ENCODE data around the gene SUN5.
"Not testable (repeated sequence)": the region's sequence is repeated elsewhere in the genome, so short reads cannot be mapped to it uniquely, and the experiment has no call there.

Gene SUN5, protein sequence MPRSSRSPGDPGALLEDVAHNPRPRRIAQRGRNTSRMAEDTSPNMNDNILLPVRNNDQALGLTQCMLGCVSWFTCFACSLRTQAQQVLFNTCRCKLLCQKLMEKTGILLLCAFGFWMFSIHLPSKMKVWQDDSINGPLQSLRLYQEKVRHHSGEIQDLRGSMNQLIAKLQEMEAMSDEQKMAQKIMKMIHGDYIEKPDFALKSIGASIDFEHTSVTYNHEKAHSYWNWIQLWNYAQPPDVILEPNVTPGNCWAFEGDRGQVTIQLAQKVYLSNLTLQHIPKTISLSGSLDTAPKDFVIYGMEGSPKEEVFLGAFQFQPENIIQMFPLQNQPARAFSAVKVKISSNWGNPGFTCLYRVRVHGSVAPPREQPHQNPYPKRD

DNA sequence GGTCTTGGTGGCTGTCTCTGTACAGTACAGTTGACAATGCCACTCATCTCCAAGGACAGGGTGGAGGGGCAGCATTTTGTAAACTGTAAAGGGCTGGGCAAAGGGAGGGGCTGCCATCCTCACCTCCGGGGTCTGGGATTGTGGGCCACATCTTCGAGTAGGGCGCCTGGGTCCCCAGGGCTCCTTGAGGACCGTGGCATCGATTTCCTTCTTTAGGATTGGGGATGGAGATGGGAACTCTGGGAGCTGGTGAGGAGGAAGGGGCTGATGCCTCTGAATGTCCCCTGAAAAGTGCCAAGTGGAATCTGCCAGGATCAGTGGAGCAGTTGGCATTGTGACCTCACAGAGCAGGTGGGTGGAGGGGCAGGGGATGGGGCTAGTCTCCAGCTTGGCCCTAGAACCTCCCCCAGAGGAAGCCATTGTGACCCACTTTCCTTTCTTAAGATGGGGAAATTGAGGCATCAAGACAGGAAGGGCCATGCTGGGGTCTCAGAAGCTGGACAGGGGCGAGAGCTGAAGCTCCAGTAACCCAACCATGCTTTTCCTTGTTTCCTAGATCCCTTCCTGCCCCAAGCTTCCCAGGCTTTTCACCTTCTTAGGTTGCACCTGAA, at the start of gene SUN5:
Gene SUN5 (minus strand): TSS at position 293 of the 611 bp plus-strand sequence. CDS start 93 bp downstream, at position 200.
- DNase-seq (ENCODE audit: low read depth in 2 of 2): no peak

DNA sequence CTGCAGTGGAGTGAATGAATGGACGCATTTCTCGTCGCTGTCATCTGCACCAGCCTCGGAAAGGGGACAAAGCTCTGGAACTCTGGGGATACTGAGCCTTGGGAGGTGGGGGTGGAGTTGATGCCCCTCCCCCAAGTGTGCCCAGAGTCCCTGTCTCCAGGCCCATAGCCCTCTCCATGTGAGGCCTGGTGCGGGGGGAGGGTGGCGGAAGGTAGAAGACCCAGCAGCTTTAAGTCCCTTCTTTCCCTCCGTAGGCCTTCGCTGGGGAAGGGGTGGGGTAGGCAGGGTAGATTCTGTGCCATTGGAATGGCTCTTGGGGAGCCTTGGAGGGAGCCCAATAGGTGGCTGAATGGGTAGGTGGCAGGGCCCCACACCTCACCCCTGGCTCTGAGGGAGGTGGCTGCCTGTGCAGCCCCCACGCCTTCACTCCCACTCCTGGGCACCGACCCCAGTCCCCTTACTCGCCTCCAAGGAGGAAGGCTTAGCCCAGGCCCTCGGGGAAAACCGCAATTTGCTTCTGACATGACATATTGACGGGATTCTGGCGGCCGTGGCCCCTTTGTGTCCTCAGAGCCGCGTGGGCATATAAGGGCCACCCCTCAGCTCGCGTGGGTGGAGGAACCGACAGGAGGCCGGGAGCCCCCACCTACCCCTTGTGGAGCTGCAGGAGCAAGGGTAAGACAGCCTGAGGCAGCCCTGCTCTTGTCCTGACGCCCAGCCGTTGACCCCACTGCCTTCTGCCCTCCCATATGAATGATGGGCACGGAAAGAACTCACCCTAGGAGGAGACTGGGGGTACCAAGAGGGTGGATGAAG, 49.3 kb upstream of the SUN5 start, which contains the start of gene BPIFB3:
Gene BPIFB3 (plus strand): TSS at position 613 of the 816 bp plus-strand sequence. CDS start 1,533 bp downstream, outside the sequence.
- DNase-seq (ENCODE audit: low read depth in 2 of 2): no peak

DNA sequence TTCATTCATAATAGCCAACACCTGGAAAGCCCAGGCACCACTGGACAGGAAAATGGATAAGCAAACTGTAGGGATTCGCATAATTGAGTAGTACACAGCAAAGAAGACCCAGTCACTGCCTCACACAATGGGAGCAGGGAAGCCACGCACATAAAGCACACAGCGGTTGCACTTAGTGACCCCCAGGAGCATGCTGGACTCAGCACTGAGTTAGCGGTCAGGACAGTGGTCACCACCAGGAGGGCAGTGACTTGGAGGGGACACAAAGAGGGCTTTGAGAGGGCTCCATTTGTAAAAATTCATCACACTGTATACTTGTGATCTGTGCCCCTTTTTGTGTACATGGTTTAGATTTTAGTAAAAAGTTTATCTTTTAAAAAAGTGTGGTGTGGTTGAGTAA, 47.1 kb upstream of the SUN5 start:
- DNase-seq (ENCODE audit: low read depth in 2 of 2): no peak

DNA sequence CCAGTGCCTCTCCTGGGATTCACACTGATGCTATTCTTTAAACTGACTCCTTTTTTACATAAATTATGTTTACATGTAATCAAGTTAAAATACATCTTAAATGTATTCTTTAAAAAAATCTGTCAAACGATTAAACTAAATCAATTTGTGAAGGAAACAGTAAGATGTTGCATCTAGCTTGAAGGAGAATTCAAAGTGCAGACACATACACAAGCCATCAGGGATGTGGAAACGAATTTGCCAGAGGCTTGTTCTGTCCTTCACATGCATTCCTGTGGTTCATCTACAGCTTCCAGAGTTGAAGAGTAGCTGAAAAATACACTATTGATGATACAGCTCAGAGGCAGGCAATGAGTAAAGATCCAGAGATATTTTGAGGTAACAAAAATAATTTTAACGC, 42.2 kb upstream of the SUN5 start:
- no peak for DNase-seq (ENCODE audit: low read depth in 2 of 2)

DNA sequence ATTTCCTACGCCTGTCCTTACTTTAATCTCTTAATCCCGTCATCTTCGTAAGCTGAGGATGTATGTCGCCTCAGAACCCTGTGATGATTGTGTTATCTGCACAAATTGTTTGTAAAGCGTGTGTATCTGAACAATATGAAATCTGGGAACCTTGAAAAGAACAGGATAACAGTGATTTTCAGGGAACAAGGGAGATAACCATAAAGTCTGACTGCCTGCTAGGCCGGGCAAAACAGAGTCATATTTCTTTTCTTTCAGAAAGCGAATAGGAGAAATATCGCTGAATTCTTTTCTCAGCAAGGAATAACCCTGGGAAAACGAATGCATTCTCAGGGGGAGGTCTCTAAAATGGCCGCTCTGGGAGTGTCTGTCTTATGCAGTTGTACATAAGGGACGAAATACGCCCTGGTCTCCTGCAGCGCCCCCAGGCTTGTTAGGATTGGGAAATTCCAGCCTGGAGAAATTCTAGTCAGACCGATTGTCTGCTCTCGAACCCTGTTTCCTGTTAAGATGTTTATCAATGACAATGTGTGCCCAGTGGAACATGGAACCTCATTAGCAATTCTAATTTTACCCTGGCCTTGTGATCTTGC, 41.0 kb upstream of the SUN5 start:
- DNase-seq (ENCODE audit: low read depth in 2 of 2): not testable (repeated sequence)

DNA sequence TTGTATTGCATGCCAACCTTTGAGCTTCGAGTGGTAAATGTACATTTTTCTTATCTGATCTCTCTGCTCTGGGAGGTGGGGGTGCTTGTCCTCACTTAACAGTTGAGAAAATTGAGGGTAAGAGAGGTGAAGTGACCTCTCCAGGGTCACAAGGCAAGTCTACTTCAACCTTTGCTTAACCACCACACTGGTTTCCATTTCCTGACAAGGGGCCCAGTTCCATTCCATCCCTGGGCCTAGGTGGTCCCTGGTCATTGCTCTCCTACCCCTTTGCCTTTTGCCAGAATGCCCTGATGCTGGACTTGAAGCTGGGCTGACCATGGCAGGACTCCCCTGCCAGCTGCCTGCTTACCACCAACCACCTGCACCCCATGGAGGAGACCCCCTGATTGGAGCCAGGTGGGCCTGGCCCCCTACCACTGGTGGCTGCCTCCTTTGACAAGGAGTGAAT, 39.5 kb upstream of the SUN5 start:
- no peak for DNase-seq (ENCODE audit: low read depth in 2 of 2)

DNA sequence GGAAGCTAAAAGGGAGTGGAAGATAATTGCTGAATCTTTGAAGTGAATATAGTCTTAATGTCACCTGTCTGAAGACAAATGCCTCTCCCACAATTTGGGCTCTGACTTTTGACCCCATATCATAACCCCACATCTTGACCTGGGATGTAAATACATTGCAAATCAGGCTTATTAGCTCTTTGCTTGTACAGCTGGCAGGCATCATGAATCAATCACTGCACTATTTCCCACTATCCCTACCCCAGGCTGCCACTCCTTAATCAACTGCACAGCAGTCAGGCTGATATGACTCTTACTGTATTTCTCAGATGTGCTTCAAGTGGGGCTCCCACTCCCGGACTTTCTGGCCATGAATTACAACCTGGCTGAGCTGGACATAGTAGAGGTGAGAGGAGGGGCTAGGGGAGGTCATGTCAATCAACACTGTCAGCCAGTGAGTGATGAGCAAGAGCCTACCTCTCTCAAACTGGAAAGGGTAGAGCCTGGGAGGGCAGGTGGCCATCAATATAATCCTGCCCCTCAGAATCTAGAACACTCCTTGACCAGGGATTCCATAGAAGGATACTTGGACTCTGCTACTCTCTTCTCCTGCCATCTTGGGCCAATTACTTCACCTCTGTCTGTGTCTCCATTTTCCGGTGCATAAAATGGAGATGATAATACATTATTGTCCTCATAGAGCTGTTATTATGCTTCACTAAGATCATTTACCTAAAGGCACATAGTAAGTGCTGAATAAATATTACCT, 38.9 kb upstream of the SUN5 start:
- DNase-seq (ENCODE audit: low read depth in 2 of 2): no peak

DNA sequence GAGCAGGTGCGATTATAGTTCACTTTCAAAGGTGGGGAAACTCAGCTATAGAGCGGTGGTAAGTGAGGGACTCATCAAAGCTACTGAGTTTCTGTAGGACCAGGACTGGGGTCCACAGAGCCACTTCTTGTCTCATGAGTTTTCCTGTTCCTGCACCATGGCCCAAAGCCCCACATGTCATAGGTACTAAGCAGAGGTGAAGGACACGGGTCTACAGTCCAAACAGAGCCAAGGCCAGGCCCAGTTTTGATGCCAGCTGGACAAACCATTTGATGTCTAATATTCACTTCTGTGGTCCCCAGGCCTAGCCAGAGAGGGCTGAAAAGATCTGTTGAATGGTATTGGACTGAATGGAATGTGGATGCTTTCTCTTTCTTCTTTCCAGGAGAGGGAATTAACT, 38.2 kb upstream of the SUN5 start:
- DNase-seq (ENCODE audit: low read depth in 2 of 2): no peak

DNA sequence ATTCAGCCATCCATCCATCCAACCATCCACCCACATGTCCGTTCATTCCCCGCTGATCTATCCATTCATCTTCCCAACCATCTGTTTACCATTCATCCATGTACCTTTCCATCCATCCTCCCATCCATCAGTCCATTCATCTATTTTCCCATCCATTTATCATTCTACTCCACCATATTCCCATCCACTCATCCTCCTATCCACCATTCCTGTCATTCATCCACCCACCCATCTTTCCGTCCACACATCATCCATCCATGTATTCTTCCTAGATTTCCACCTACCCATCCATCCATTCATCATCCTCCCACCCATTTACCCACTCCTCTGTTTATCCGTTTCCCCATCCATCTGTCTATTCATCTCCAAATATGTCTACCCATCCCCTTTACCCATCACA, 34.0 kb upstream of the SUN5 start:
- no peak for DNase-seq (ENCODE audit: low read depth in 2 of 2)

DNA sequence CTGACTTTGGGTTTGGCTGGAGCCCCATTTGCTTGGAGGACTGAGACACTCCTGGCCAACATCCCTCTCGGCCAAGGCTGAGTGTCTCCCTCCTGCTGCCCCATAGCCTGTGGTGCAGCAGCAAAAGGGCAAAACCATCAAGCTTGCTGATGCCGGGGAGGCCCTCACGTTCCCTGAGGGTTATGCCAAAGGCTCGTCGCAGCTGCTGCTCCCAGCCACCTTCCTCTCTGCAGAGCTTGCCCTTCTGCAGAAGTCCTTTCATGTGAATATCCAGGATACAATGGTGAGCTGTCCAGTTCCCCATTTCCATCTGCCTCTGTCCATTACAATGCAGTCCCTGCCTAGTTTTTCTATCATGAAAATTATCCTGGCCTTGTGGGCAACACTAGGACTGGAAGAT, 33.2 kb upstream of the SUN5 start:
- no peak for DNase-seq (ENCODE audit: low read depth in 2 of 2)

DNA sequence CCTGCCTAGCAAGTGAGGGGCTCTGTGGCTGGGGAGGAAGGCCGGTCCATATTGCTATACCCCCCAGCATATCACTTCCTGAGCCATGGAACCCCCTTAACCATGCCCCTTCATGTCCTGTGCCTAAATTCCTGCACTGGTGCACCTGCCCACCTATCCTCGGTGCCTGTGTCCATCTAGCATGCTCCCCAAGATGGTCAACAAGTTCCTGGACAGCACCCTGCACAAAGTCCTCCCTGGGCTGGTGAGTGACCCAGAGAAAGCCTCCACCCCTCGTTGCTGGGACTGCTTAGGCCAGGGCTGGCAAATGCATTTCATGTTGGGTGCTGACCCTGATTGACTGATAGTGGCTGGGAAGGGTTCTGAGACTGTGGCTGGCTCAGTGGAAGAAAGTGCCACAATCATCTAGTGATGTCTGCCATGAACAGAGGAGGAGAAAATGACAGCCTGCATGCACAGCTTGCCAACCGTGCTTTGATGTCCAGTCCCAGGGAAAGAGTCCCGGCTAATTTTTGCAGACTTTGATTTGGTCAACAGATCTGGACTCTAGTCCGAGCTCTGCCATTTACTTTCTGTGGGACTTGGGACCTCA, 30.8 kb upstream of the SUN5 start:
- no peak for DNase-seq (ENCODE audit: low read depth in 2 of 2)

DNA sequence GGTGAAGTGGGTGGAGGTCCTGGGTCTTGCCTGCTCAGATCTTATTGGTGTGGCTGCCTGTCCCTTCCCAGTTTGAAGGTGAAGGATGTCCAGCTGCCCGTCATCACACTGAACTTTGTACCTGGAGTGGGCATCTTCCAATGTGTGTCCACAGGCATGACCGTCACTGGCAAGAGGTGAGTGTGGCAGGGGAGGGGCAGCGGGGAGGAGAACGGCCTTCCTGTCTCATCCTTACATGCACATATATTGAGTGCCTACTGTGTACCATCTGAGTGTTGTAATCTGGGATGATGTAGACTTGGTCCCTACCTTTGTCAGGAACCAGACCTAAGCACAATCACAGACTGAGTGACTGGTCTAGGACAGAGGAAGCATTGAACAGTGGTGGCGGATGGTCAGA, 29.9 kb upstream of the SUN5 start:
- DNase-seq (ENCODE audit: low read depth in 2 of 2): no peak

DNA sequence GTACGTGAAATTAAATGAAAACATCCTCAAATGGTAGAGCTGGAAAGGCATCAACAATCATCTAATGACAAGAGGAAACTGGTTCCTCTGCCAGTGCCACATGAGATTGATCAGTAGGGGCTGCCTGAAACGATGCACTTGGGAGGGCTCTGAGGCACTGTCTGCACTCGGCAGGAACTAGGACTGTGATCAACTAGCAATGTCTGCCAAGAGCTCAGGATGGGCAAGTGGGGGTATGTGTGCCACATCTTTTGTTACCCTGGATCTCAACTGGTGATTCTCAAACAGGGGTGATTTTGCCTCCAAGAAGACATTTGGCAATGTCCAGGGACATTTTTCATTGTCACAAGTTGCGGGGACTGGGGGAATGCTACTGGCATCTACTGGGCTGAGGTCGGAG, 29.1 kb upstream of the SUN5 start:
- DNase-seq (ENCODE audit: low read depth in 2 of 2): no peak

DNA sequence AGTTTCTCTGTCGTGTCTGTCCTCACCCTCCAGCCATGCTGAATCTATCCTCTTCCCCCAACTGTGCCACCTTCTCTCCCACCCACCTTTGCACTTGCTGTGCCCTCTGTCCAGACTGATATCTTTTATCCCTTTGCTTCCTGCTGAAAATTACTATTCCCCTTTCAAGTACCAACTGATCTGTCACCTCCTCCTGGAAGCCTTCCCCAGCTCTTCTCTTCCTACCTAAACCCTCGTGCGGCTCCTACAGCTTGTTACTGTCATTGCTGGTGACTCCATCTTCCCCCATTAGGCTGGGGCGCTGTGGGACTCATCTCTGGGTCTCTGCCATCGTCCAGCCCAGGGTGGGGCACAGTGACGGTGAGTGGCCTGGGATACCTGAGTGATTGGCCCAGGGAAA, 28.3 kb upstream of the SUN5 start:
- DNase-seq (ENCODE audit: low read depth in 2 of 2): no peak

DNA sequence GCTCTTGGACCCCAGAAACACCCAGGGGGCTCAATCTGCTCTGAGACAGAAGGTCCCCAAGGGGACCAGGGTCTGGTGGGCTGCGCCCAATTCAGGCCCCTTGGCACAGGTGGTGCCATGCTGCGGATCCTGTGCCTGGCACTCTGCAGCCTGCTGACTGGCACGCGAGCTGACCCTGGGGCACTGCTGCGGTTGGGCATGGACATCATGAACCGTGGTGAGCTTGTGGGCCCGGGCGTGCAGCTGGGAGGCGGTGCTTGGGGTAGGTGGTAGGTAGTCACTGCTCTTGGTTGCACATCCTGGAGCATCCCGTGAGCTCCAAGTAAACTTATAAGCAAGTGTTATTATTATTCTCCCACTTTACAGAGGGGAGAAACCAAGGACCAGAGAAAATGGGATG, 27.3 kb upstream of the SUN5 start, which contains the start of gene BPIFB6:
Gene BPIFB6 (plus strand): TSS at position 118 of the 400 bp plus-strand sequence. CDS start 0 bp downstream, at position 118.
- DNase-seq (ENCODE audit: low read depth in 2 of 2): no peak

DNA sequence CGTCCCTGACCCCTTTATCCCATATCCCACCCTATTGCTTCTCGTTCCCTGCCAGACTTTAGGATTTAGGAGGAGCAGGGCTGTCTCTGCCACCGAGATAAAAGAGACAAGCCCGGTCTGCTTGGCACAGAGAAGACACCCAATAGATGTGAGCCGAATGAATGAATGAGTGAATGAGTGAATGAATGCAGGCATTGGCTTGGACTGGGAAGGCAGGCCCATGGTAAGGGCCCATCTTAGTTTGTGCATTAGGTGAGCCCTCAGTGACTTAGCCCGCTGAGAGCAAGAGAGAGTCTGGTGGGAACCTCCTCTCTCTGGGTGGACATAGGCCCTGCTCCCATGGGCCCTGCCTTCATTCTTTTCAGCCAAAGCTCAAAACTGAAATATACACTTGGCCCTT, 26.3 kb upstream of the SUN5 start:
- DNase-seq (ENCODE audit: low read depth in 2 of 2): no peak

DNA sequence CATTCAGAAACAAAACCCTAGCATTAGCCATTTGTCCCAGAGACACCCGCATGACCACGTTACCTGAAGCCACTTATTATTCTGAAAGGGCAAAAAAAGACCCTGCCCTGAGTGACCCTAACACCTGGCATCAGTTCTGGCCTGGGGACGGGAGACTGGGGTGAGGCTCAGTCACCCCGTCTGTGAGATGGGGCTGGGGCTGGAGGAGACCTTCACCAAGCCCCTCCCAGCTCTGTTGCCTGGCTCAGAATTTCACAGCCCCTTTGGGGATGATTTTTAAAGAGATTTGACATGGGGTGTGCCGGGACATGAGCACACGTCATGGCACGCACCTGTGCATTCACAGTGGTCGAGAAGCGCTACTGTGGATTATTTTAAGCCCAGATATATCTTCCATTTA, 25.8 kb upstream of the SUN5 start:
- DNase-seq (ENCODE audit: low read depth in 2 of 2): no peak

DNA sequence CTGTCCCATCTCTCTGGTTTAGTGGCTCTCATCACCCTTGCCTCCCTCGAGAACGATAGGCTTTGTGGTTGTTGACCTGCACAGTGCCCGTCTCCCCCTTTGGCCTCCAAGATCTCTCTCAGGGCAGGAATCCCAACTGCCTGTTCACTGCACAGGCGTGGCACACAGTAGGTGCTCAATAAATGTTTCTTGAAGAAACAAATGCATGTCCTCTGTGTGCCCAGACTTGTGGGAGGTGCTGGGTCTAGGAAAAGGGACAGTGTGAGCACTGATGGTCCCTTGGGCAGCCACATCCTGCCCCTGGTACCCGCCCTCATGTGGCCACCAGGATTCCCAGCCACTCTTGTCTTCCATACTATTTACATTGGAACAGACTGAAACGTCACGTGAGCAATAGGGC, 24.6 kb upstream of the SUN5 start:
- no peak for DNase-seq (ENCODE audit: low read depth in 2 of 2)

DNA sequence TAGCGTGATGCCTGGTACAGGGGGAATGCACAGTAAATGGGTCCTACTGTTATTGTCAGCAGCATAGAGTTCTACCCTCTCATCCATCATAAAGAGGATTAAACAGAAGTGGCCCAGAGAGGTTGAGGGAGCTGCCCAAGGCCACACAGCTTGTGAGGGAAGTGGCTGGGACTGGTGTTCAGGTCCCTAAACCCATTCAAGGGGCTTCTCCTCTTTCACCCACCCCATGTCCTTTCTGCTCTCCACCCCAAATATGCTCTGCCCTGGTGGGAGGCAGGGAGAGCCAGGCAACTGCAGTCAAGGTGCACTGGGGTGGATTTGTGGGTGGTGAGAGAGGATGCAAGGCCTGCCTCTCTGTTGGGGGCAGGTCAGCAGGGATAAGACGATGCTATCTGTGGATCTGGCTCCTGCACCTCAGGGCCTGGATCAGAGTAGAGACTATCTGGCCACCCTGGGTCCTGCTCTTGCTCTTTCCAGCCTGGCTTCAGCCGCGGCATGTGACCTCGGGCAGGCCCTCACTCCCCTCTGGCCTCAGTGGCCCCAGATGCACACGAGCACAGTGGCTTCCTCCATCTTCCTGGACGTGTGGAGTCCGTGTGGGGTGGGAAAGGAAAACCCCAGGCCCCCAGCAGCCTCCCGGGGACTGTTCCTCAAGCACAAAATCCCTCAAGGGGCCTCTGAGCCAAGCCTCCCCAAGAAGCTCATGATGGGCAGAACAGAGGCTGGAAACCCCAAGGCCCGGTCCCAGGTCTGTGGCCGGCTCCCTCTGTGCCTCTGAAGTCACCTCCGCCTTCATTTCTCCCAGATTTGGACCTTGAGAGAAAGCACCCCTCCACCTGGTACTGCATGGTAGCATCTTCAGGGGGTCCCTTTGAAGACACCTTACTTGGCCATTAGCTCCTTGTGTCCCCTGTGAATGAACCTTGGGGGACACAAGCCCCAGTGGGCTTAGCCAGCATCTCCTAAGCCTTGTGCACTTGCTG, 23.8 kb upstream of the SUN5 start:
- DNase-seq (ENCODE audit: low read depth in 2 of 2): no peak

All from stimulated activated CD8-positive, alpha-beta memory T cell treated with anti-CD3 and anti-CD28 coated beads, Interleukin-15, amount 100 ng/mL, for 4 hours (primary cell).